Calu3 (cell line): ENCODE data around the gene ADAM22. TPM values are rescaled to one million over a fixed set of nuclear protein-coding genes. Genes with fewer than 3 reads are reported as not detected.
A peak's percentile ranks its signal among the peaks of the same experiment; 100 is the strongest.

Experiments
- BruUV-seq: library from RNA; stranded (reverse); fragments of 400-500 nt; replicated peaks from 2 replicates; lab custom pipeline; 2021; lab: Mats Ljungman, UMichigan
- CTCF ChIA-PET: fragments of 300-600 bp; sonication (Branson Sonifier 250); formaldehyde crosslinking; loops from one replicate; lab custom pipeline; 2022; ENCODE audit warnings: antibody characterized with exemption; lab: Charles Lee
- DNase-seq: peaks from one replicate; pipeline ENCODE4 v3.0.0; 2022
- H3K27ac Mint-ChIP-seq: one replicate; pipeline ENCODE4 v1.8.0; 2022; ENCODE audit warnings: mixed read lengths; ENCODE audit not compliant: unreplicated experiment
- H3K27me3 Mint-ChIP-seq: one replicate; pipeline ENCODE4 v1.8.0; 2022; ENCODE audit warnings: mixed read lengths; ENCODE audit not compliant: unreplicated experiment
- H3K36me3 Mint-ChIP-seq: one replicate; pipeline ENCODE4 v1.8.0; 2022; ENCODE audit warnings: mild to moderate bottlenecking, moderate library complexity, mixed read lengths; ENCODE audit not compliant: insufficient read depth, unreplicated experiment
- H3K4me1 Mint-ChIP-seq: one replicate; pipeline ENCODE4 v1.8.0; 2022; ENCODE audit warnings: mild to moderate bottlenecking, low read depth, mixed read lengths; ENCODE audit not compliant: unreplicated experiment
- H3K4me3 Mint-ChIP-seq: one replicate; pipeline ENCODE4 v1.8.0; 2022; ENCODE audit warnings: mild to moderate bottlenecking, low read depth, moderate library complexity, mixed read lengths; ENCODE audit not compliant: unreplicated experiment
- H3K9me3 Mint-ChIP-seq: one replicate; pipeline ENCODE4 v1.8.0; 2022; ENCODE audit warnings: low read depth, mixed read lengths; ENCODE audit not compliant: unreplicated experiment
- CTCF ChIP-seq: fragments of 200-600 bp; IDR thresholded peaks from one replicate; pipeline ENCODE4 v1.8.0; 2022; ENCODE audit warnings: antibody characterized with exemption; ENCODE audit not compliant: unreplicated experiment
- intact Hi-C: fragments of 100-400 bp; cut with micrococcal nuclease; formaldehyde crosslinking; loops from one replicate; pipeline ENCODE4 v1.10.0; 2022; ENCODE audit not compliant: unreplicated experiment
- total RNA-seq: library from RNA; stranded (reverse); gene quantifications from 2 replicates; pipeline ENCODE4 v1.2.3, GENCODE V29; 2022

Gene ADAM22
- total RNA-seq, 1 experiment from 2014 or later = 3.0 TPM

GRCh38 chr7:88219781-88220747 lies 286.0 kb downstream of the ADAM22 start, which contains the start of gene SRI:
Gene SRI (minus strand): TSS chr7:88220038. CDS start chr7:88220026, 12 bp downstream.
- DNase-seq = peak; percentile 90
- peak; percentile 92 for TF ChIP-seq CTCF
- Mint-ChIP-seq H3K9me3 (no peaks in the 10 kb centered on the region), H3K27ac (peak within 1 kb of the TSS; percentile 94), H3K4me1 (peaks cover 23% of the 10 kb centered on the region), H3K27me3 (no peaks in the 10 kb centered on the region), H3K36me3 (peaks cover 37% of the 10 kb centered on the region), H3K4me3 (peak within 1 kb of the TSS; percentile 91)
- TSS peak; percentile 46 for BruUV-seq
- intact Hi-C loops = no loop called here
- CTCF ChIA-PET = interaction anchor here (1.1 kb wide), 2 partner anchors 23 to 59 kb away, joined by 3 to 6 read pairs; no protein-coding TSS in a partner anchor

- CTCF ChIA-PET = no interaction called here
- Mint-ChIP-seq H3K4me3 (no peak overlapping the region), H3K9me3 (no peaks in the 10 kb centered on the region), H3K27ac (no peak overlapping the region), H3K27me3 (no peaks in the 10 kb centered on the region), H3K4me1 (peaks cover 15% of the 10 kb centered on the region), H3K36me3 (peaks cover 27% of the 10 kb centered on the region)
- TF ChIP-seq CTCF = no peak
- intact Hi-C loops = no loop called here
- no peak for DNase-seq
- no TSS peak for BruUV-seq
These were observed 289.2 kb downstream of the ADAM22 start for GRCh38 chr7:88223265-88223664.

GRCh38 chr7:88224601-88225275 lies 290.7 kb downstream of the ADAM22 start:
- H3K27me3 Mint-ChIP-seq = no peaks in the 10 kb centered on the region
- peaks cover 15% of the 10 kb centered on the region for H3K36me3 Mint-ChIP-seq
- intact Hi-C loops = no loop called here
- CTCF ChIA-PET = interaction anchor here (1.1 to 1.4 kb wide), 2 partner anchors 17 to 19 kb away, joined by 3 to 9 read pairs; no protein-coding TSS in a partner anchor
- no TSS peak for BruUV-seq
- no peak for TF ChIP-seq CTCF
- H3K4me1 Mint-ChIP-seq = peaks cover 15% of the 10 kb centered on the region
- peak; percentile 13 for DNase-seq
- peak overlapping the region; percentile 64 for H3K27ac Mint-ChIP-seq
- H3K9me3 Mint-ChIP-seq = no peaks in the 10 kb centered on the region
- H3K4me3 Mint-ChIP-seq = no peak overlapping the region

- Mint-ChIP-seq H3K36me3 (peaks cover 5% of the 10 kb centered on the region), H3K4me3 (peak overlapping the region; percentile 14), H3K4me1 (peaks cover 15% of the 10 kb centered on the region), H3K9me3 (no peaks in the 10 kb centered on the region), H3K27me3 (no peaks in the 10 kb centered on the region), H3K27ac (no peak overlapping the region)
- TF ChIP-seq CTCF = no peak
- intact Hi-C loops = loop anchor here (2.0 kb wide), 1 partner anchor 63 kb away; no protein-coding TSS in a partner anchor
- no peak for DNase-seq
- TSS peak; percentile 74 for BruUV-seq
- CTCF ChIA-PET = interaction anchor here (1.8 kb wide), 1 partner anchor 17 kb away, joined by 12 read pairs; no protein-coding TSS in a partner anchor
These were observed 292.1 kb downstream of the ADAM22 start for GRCh38 chr7:88226201-88226600.
